ENCODE measurements around the gene LBX2. TPM values are rescaled to one million over a fixed set of nuclear protein-coding genes. Genes with fewer than 3 reads are reported as not detected.
A peak's percentile ranks its signal among the peaks of the same experiment; 100 is the strongest.

Gene LBX2
- total and polyA plus RNA-seq, 8 donors, result 0.21 to 2.3 (median 1.1) TPM

DNA sequence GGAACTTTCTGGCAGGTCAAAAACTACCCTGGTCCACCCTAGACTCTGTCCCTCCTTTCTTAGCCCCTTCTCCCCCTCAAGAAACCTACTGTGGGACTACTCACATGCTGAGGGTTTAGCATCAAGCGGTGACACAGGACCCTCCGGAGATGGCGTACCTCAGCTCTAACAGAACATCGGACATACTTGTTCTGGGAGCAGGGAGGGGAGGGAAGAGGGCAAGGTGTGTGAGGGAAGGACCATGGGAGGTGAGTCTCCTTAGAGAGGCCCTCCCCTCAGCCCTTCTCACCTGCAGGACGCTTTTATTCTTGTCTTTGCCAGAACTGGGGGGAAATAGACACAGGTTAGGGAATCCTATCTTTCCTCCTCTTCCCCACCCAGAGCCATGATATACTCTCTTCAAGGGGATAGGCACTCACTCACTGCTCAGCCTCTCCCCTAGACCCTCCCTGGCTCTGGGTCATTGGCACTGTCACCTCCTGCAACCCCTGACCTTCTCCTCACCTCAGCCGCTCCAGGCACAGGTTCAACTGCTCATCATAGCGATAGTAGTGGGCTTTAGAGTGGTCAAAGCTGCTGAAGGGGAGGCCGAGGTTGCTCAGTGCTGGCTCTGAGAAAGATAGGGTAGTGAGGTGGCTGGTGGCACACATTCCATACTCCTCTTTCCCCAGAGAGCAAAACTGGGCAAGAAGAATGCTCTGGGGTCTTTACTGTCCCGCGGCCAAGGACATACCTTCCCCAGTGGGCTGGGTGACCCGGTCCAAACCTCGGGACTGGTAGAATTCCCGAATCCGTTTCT lies 6.2 kb upstream of the LBX2 start:
- Histone ChIP-seq H3K4me1 (peaks cover 6 to 29% (median 11%) of the 10 kb centered on the region in 3 donors), H3K27ac (no peak overlapping the region), H3K27me3 (no peaks in the 10 kb centered on the region), H3K4me3 (peak overlapping the region in 2 of 4 donors; percentile 65 to 89), H3K9me3 (no peaks in the 10 kb centered on the region), H3K36me3 (no peaks in the 10 kb centered on the region)
- intact Hi-C loops (cut with DNase I), result no loop called here
- TF ChIP-seq, protein P1, sequence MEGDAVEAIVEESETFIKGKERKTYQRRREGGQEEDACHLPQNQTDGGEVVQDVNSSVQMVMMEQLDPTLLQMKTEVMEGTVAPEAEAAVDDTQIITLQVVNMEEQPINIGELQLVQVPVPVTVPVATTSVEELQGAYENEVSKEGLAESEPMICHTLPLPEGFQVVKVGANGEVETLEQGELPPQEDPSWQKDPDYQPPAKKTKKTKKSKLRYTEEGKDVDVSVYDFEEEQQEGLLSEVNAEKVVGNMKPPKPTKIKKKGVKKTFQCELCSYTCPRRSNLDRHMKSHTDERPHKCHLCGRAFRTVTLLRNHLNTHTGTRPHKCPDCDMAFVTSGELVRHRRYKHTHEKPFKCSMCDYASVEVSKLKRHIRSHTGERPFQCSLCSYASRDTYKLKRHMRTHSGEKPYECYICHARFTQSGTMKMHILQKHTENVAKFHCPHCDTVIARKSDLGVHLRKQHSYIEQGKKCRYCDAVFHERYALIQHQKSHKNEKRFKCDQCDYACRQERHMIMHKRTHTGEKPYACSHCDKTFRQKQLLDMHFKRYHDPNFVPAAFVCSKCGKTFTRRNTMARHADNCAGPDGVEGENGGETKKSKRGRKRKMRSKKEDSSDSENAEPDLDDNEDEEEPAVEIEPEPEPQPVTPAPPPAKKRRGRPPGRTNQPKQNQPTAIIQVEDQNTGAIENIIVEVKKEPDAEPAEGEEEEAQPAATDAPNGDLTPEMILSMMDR (IDR thresholded peaks at IDR 0.05), result no peak
- no peak for FAIRE-seq
- DNase-seq, result no peak
- 87 to 93% methylated on average over 14 of the region's 14 CpGs for WGBS, 2 donors
- ATAC-seq, result no peak

DNA sequence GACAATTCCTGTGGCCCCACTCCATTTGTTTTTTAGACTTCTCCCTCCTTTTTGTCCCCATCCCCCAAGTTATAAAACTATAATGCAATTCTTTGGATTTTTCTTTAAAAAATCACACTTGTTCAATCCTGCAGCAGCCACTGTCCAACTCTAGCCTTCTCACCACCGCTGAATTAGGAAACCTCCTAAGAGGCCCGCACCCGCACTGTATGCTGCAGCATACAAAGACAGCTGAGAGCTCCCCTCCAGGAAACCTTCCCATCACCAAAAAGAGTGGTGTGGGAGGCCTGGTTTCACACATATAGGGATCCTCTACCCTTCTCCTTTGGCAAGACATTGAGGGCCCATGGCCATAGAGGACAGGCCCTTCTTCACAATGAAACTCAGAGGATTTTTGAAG lies 5.2 kb upstream of the LBX2 start:
- intact Hi-C loops (cut with DNase I), result no loop called here
- H3K36me3 ChIP-seq, result no peaks in the 10 kb centered on the region
- TF ChIP-seq, protein P1 (IDR thresholded peaks at IDR 0.05), result no peak
- peaks cover 0 to under 1% (median 0%) of the 10 kb centered on the region in 4 donors for H3K27me3 ChIP-seq
- H3K9me3 ChIP-seq, result no peaks in the 10 kb centered on the region
- WGBS, 2 donors, result 92 to 96% methylated on average over 3 of the region's 3 CpGs
- H3K4me1 ChIP-seq, result peaks cover 6 to 29% (median 11%) of the 10 kb centered on the region in 3 donors
- no peak for DNase-seq
- no peak overlapping the region for H3K4me3 ChIP-seq
- FAIRE-seq, result no peak
- H3K27ac ChIP-seq, result no peak overlapping the region
- ATAC-seq, result no peak

DNA sequence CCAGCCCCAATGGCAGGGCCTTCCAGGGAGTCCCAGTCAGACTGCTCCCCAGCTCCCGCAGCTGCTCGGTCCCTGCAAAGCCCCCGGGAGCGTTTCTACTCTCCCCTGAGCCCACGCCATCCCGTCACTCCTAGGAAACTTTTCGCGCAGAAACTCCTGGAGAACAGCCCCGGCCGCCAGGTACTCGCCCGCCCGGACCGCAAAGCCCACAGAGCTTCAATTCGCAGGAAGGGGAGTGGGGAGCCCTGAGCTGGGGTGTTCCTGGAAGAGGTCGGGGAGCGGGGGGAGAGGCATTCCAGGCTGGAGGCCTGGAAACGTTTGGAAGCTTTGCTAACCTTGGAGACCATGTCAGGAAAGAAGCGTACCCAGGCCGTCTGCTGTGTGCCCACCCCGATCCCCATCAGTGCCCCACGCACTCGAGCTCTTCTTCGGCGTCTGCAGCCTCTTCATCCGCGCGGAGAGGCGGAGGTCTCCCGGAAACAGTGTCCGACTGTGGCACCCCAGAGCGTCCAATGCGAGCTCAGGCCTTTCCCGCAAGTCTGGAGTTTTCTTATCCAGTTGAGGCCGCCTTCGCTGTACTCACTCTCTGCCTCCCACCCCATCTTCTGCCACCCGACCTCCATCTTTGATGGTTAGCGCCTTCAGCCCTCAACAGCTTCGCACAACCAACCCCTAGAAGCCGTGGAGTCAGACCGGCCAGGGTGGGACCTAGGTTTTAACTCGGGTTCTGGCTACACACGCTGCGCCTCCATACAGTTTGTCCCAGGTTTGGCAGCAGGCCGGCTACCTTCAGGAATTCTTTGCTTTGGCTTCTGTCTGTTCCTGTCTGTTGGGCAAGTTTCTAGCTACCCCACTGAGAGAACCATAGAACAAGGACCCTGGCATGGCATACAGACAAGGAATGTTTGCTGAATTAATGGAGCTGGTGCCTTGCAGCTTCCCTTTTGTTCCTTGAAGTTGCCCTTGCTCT lies 4.4 kb upstream of the LBX2 start:
- Histone ChIP-seq H3K4me1 (peaks cover 6 to 33% (median 11%) of the 10 kb centered on the region in 3 donors), H3K36me3 (no peaks in the 10 kb centered on the region), H3K27me3 (peaks cover 0 to 6% (median 0%) of the 10 kb centered on the region in 4 donors), H3K4me3 (peak overlapping the region; percentile 38 to 75 (median 52)), H3K27ac (peak overlapping the region; percentile 23 to 74 (median 48)), H3K9me3 (no peaks in the 10 kb centered on the region)
- TF ChIP-seq, protein P1 (IDR thresholded peaks at IDR 0.05), result no peak
- FAIRE-seq (no peak), DNase-seq (peak in 2 of 6 donors; percentile 37 to 74), ATAC-seq (no peak)
- 61 to 64% methylated on average over 45 of the region's 45 CpGs for WGBS, 2 donors
- intact Hi-C loops (cut with DNase I), result no loop called here

DNA sequence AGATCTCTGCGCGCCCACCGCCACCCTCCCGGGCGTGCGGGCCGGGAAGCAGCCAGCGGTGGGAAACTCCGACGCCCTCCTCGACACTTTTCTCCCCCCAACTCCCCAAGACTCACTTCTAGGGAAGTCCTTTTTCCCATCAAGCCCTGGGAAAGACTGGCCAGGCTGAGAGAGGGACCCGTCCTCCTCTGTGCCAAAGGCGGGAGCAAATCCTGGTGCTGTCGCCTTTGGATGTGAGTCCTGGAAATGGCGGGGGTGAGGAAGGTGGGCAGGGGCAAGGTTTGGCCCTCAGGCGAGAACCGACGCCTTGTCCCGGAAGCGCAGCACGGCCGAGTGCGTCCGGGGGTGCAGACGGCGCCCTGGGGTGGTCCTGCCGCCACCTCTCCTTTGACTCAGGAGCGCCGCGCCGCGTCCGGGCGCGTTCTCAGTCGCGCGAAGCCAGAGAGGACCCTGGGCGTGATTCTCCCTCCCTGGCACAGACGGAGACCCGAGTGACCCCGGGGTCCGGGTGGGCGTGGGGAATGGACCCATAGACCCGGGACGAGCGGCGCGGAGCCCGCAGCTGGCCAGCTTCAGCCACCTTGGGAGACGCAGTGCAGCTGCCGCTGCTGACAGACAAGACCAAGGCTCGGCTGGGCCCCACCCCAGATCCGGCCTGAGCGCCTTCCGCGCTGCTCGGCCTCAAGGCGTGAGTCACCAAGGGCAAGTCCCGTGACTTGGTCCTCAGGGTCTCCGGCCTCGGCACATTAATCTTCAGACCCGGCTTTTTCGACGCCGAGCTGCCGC lies 3.5 kb upstream of the LBX2 start:
- peaks cover 8 to 30% (median 11%) of the 10 kb centered on the region in 3 donors for H3K4me1 ChIP-seq

More for the DNA sequence above, 3.5 kb upstream of the LBX2 start:
- TF ChIP-seq, protein P1 (IDR thresholded peaks at IDR 0.05), result no peak
- intact Hi-C loops (cut with DNase I), result no loop called here
- peak; percentile 59 to 66 (median 64) for ATAC-seq
- peak overlapping the region; percentile 23 to 74 (median 48) for H3K27ac ChIP-seq
- DNase-seq, result peak; percentile 73 to 90 (median 82)
- no peak for FAIRE-seq
- no peaks in the 10 kb centered on the region for H3K36me3 ChIP-seq
- peaks cover 0 to 6% (median 0%) of the 10 kb centered on the region in 4 donors for H3K27me3 ChIP-seq
- WGBS, 2 donors, result 1% methylated on average over 65 to 67 of the region's 67 CpGs
- H3K9me3 ChIP-seq, result no peaks in the 10 kb centered on the region
- H3K4me3 ChIP-seq, result peak overlapping the region; percentile 38 to 75 (median 52)

All from pancreas (tissue), 10 donors.